GM18520 (cell line): ENCODE measurements around the gene NR0B2.
"Not testable (repeated sequence)": the region's sequence is repeated elsewhere in the genome, so short reads cannot be mapped to it uniquely, and the experiment has no call there.

Experiments used
- ATAC-seq: cut with Tn5 transposase; IDR thresholded peaks from one replicate; pipeline ENCODE4 v1.9.1; 2021; ENCODE audit not compliant: unreplicated experiment

NR0B2 gene

DNA sequence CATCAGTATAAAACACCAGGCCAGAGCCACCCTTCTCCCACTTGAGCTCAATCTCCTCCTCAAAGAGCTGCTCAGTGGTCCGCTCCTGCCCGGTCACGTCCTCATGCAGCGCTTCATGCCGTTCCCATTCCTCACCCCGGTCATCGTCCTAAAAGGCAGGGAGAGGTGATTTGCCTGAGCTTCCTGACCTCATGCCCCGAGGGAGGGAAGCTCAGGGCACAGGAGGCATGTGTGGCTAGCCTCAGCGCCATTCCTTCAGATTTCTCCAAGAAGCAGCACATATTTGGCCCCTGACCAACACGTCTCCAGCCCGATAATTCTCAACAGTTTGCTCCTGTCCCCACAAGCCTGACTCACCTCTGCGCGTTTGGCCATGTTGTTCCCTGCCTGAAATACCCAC lies 19.5 kb downstream of the NR0B2 start:
- ATAC-seq = no peak

DNA sequence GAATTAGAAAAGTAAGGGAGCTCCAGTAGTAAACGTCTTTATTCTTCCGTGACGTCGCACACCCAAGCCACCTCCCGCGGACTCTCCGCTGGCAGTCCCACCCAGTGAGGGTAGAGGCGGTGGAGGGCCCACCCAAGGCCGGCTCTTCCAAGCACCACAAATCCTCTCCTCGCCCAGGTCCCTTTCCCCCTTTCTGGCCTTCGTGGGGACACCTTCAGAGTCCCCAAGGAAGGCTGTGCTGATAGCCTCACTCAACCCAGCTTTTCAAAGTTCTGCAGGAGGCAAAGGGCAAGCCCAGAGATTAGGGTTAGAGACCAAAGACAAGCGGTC lies 23.3 kb downstream of the NR0B2 start:
- ATAC-seq = peak; percentile 6

DNA sequence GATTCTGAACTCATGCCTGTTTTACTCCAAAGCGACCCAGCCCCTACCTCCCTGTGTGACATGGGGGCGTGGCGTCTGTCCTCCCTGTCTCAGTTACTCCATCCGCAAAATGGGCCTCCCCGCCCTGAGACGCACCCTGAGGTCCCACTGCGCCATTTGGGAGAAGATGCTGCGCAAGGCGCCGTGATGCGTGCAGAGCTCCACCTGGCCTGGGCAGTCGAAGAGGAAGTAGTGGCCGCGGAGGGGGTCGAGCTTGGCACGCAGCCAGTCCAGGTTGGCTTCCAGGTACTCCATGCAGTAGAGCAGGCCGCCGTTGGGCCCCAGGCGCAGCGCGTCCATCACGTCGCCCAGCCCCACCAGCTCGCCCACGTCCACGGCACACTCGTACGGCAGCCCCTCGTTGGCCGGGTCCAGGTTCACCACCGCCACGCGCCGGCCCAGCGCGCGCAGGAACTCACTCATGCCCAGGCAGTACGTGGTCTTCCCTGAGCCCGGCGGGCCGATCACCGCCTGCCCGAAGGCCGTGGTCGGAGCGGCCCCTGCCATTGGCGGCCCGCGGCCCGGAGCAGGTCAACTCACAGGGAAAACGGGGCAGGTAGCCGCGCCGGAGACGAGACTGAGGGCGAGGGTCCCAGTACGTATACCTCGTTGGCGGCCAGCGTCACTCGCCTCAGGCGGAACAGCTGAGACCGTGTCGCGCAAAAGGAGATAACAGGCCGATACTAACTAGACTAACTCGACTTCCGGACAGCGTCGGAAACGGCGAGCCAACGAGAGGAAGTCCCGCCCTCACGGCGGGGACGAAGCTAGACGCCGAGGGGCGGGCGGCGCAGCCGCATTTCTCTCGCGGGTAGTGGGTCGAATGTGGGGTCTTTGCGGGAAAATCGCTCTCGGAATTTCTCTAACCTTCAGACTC lies 24.0 kb downstream of the NR0B2 start, which contains the start of gene GPN2:
TSS of gene GPN2 (minus strand) at position 733 of the 916 bp plus-strand sequence. CDS start at position 546, 187 bp downstream.
- peak; percentile 90 for ATAC-seq

DNA sequence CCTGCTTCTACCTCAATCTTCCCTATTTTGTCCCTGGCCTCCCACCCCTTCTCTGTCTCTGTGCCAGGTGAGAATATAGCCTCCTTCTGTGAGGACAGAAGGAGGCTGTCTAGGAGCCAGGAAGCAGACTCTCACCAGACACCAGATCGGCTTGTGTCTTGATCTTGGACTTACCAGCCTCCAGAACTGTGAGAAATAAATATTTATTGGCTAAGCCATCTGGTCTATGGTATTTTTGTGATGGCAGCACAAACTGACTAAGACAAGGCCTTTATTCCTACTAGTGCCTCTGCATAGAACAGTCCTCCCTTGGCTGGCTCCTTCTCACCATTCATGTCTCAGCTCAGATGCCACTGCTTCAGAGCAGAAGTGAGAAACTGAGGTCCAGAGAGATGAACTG lies 25.5 kb downstream of the NR0B2 start:
- ATAC-seq = no peak

DNA sequence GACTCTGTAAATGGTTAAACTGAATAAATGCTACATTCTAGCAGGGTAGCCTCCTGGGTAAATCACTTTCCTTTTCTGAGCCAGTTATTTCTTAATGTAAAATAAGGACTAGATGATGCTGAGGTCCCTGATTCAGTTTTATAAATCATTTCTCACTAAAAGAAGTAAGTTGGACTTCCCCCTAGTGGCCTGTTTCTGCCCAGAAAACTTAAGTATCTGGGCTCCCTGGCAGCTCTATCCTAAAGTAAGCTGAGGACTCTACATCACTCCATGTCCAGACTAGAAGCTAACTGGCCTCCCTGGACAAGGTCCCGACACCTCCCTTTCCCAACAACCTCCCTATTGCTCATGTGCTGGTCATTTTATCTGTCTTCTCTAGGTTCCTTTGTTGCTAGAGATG lies 26.6 kb downstream of the NR0B2 start:
- ATAC-seq = no peak

DNA sequence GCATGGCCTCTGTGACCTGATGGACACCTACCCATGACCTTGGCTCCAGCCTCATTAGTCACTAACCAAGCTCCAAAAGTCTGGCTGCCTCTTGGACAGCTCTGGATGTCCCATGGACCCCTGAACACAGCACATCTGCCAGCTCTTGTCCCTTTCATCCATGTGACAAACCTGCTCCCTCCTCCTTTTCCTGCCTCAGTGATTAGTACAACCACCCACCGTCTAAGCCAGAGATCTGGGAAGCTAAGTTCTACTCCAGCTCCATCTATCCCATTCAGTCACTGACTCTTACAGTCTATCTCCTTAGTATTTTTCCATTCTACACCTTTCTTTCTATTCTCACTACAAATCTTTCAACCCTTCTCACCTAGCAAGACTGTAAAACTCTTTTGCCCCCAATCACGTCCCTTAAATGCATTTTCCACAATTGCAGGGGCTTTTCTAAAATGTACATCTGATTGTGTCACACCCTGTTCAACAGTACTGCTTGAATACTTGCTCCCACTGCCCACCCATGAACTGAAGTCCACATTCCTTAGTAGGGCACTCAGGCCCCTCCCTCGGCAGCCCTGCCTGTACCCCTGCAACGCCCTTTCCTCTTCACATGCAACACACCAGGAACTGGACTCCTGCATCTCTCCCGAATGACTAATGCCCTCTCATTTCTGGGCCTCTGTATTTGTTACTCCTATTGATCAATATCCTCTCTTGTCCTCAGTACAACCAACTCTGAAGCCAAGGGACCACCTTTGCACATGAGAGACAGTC lies 30.9 kb downstream of the NR0B2 start:
- ATAC-seq = no peak

DNA sequence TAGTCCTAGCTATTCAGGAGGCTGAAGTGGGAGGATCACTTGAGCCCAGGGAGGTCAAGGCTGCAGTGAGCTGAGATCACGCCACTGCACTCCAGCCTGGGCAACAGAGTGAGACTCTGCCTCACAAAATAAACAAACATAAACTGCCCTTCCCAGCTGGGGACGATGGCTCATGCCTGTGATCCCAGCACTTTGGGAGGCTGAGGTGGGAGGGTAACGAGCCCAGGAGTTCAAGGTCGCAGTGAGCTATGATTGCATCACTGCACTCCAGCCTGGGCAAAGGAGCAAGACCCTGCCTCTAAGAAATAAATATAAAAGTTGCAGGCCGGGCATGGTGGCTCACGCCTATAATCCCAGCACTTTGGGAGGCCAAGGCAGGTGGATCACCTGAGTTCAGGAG lies 32.2 kb downstream of the NR0B2 start:
- not testable (repeated sequence) for ATAC-seq

DNA sequence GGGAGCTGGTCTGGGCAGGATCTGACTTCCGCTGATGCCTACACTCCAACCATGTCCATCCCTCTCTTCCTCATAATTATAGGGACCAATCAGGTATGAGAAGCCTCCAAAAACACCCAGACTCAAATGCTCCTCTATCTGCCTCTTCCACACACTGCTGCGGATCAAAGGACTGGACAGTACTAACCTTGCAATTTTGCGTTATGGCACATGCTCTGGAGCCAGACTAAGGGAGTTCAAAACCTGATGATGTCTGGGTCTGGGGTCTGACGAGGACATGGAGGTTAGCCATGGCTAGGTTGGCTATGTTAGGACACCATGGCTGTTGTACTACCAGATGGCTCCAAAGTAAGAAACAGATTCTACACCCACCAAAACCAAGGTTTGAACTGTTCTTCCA lies 34.0 kb downstream of the NR0B2 start:
- no peak for ATAC-seq

DNA sequence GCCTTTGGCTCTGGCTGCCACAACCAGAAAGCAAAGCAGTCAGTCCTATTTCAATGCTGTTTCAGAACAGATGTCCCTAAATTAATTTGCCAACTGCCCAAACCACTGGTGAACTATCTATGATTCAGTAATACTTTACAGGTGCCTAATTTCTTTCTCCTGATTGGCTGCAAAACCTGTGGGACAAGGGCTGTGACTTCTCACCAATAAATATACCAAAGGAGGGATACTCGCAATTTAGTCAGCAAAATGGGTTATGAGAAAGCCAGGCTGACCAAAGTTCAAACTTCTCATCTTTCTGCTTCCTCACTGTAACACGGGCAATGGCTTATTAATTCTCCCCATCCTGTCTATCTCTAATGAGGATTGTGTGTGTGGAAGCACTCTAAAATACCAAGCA lies 36.4 kb downstream of the NR0B2 start:
- no peak for ATAC-seq

DNA sequence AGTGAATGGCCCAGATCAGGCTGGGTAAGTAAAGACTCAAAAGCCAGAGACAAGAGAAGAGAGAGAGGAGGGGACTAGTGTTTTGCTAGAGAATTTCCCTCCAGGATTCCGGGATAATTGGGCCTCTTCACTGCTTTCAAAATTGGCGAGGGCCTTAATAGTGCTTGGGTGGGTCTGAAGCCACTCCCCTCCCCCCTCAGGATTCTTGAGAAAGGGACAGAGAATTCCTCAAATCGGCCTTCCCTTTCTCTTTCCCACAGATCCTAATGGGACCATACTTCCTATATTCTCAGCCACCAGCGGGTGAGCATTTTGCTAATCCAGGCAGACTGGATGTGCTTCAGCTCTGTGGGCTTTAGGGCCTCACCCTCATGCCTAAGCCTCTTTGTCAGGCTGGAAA lies 38.9 kb downstream of the NR0B2 start:
- no peak for ATAC-seq

DNA sequence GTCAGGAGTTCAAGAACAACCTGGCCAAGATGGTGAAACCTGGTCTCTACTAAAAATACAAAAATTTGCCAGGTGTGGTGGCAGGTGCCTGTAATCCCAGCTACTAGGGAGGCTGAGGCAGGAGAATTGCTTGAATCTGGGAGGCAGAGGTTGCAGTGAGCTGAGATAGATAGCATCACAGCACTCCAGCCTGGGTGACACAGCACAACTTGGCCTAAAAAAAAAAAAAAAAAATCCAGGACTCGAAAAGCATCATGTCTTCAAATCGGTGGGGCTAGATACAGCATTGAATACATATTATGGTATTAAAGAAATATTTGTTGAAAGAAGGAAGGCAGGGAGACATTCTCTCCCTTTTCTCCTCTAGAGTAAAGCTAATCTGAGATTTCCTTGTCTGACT lies 40.7 kb downstream of the NR0B2 start:
- ATAC-seq = not testable (repeated sequence)

DNA sequence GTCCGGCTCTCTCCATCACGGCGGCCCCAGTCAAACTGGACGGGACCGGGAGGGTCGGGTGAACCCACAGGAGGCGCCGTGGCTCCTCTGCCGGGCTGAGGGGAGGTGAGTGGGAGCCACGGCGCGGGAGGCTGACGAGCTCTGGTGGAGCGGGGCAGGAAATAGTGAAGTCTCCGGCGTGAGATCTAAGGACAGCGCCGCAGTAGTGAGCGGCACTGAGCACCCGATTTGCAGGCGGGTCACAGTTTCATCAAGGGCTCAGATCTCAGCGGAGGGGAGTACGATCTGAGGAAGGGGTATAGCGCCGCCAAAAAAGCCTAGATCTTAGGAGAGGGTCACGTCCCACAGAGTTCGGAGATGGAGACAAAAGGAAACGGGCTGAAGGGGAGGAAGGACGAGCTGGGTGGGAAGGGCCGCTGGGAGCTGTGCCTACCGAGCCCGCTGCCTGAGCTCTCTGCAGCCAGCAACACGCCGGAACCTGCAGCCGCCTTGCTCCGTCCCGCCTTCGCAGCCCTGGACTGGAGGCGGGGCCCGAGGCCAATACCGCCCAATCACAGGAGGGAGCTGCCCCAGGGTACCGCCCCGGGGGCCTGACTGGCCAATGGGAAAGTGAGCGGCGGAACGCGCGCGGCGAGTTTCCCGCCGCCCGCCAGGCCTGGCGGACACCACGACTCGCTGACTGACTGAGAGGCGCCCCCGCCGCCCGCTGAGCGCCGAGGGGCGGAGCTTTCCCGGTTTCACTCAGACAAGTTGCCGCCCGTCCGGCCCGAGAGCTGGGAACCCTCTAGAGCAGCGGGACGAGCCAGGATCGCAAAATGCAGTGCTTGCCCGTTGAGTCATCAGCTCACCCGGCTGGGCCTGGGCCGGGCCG lies 48.9 kb downstream of the NR0B2 start:
- peak; percentile 96 for ATAC-seq

DNA sequence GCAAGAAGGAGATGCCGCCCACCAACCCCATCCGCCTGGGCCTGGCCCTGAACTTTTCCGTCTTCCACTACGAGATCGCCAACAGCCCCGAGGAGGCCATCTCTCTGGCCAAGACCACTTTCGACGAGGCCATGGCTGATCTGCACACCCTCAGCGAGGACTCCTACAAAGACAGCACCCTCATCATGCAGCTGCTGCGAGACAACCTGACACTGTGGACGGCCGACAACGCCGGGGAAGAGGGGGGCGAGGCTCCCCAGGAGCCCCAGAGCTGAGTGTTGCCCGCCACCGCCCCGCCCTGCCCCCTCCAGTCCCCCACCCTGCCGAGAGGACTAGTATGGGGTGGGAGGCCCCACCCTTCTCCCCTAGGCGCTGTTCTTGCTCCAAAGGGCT lies 50.1 kb downstream of the NR0B2 start:
- no peak for ATAC-seq

DNA sequence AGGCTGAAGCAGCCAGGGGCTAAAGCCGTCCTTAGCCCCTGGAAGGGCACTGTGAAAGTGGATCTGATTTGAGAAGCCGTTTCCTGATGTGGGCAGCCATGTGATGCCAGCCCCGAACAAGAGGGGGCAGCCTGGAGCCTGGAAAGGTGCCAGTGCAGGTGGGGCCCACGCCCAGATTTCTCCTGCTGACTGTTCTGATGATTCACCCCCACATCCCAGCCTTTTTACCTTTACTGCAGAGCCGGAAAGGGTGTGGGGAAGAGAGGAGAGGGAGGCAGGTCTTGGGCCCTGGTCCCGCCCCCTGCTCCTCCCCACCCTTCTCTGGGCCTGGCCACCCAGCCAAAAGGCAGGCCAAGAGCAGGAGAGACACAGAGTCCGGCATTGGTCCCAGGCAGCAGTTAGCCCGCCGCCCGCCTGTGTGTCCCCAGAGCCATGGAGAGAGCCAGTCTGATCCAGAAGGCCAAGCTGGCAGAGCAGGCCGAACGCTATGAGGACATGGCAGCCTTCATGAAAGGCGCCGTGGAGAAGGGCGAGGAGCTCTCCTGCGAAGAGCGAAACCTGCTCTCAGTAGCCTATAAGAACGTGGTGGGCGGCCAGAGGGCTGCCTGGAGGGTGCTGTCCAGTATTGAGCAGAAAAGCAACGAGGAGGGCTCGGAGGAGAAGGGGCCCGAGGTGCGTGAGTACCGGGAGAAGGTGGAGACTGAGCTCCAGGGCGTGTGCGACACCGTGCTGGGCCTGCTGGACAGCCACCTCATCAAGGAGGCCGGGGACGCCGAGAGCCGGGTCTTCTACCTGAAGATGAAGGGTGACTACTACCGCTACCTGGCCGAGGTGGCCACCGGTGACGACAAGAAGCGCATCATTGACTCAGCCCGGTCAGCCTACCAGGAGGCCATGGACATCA lies 50.7 kb downstream of the NR0B2 start, which contains the start of gene SFN:
TSS of gene SFN (plus strand) at position 369 of the 904 bp plus-strand sequence. CDS start at position 433, 64 bp downstream.
- no peak for ATAC-seq

DNA sequence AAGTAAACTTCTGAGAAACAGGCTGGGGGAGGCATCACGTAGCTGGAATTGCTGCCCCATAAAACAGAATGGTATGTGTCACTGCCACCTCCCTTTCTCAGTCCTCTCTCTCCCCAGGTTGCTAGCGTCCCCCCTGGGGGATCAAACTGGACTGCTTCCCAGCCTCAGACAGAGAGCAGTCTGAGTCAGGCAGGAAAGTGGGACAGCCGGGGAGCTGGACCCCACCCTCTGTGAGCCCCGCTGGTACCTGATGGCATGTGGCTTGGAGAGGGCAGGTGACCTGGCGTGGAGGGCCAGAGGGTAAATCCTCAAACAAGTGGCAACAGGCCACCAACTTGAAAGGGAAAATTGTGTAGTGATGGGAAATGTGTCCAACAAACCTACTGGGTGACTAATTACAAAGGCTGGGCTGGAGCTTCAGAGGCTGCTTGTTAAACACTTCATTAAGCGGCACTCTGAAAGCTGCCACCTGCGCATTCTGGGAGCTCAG lies 51.8 kb downstream of the NR0B2 start:
- ATAC-seq = no peak
